GM21447 (cell line): ENCODE results near the gene ATP8A2.
"Not testable (repeated sequence)": the region's sequence is repeated elsewhere in the genome, so short reads cannot be mapped to it uniquely, and the experiment has no call there.

Experiments
- ATAC-seq: cut with Tn5 transposase; IDR thresholded peaks from one replicate; pipeline ENCODE4 v1.9.1; 2021; ENCODE audit not compliant: unreplicated experiment

The ATP8A2 gene

DNA sequence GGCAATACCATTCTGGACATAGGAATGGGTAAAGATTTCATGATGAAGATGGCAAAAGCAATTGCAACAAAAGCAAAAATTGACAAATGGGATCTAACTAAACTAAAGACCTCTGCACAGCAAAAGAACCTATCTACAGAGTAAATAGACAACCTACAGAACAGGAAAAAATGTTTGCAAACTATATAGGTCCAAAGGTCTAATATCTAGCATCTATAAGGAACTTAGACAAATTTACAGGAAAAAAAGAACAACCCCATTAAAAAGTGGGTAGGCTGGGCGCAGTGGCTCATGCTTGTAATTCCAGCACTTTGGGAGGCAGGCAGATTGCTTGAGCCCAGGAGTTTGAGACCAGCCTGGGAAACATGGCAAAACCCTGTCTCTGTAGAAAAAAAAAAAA lies 418.4 kb downstream of the ATP8A2 start:
- not testable (repeated sequence) for ATAC-seq

GRCh38 chr13:25795277-25795676 lies 423.5 kb downstream of the ATP8A2 start:
- ATAC-seq: no peak

DNA sequence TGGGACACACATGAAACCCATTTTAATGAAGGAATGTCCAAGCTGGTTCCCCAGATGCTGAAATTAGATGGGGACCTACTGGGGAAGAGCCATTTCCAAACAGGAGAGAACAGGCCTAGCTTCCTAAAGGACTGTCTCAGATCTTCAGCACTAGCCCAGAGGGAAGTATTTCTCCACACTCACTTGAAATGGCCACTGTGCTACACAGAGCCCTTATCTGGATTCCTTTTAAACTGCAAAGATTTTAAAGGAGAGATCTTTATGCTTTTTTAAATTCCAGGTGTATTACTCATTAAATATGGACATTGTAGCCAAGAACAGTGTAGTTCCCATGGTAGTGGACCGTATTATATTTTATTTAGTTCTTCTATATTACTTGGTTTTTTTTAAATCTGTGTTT lies 424.7 kb downstream of the ATP8A2 start:
- no peak for ATAC-seq

- ATAC-seq: no peak
Measured at GRCh38 chr13:25798998-25799397, 427.2 kb downstream of the ATP8A2 start.

DNA sequence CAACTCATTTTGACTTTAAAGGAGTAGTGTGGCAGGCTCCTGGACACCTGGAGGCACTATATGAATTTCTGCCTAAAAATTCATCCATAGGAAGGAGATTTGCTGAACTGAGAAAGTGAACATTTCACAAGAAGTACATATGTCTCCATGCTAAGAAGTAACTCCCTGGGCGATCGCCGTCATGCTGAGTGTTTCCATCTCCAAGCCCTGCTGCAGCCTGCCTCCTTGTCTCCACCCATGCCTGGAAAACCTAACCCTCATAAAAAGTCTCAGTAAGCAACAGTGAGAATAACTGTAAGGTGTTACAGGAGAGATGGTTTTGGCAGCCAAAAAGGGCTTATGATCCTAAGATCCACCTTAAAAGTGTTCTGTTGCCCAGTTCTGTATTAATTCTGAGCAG lies 428.7 kb downstream of the ATP8A2 start:
- no peak for ATAC-seq

- no peak for ATAC-seq
Measured at GRCh38 chr13:25802579-25802978, 430.8 kb downstream of the ATP8A2 start.

DNA sequence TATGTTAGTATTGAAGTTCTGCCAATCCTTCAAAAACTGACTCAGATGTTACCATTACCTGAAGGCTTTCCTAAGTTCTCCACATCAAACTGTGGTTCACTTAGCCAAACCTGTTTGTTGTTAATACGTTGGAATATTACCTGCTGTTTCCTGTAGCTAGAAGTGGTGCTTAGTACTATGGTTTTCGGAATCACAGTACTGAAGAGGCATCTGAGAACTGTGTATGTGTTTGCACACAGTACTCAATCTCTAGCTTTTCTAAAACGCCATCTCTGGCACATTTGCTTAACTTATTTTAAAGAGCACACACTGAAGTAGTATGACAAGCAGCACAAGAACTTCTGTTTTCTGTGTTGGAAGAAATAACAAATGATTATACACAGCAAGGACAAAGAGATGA lies 431.9 kb downstream of the ATP8A2 start:
- no peak for ATAC-seq

GRCh38 chr13:25806264-25806974 lies 434.6 kb downstream of the ATP8A2 start:
- peak; percentile 81 for ATAC-seq

- ATAC-seq: no peak
Measured at GRCh38 chr13:25807562-25807961, 435.8 kb downstream of the ATP8A2 start.

DNA sequence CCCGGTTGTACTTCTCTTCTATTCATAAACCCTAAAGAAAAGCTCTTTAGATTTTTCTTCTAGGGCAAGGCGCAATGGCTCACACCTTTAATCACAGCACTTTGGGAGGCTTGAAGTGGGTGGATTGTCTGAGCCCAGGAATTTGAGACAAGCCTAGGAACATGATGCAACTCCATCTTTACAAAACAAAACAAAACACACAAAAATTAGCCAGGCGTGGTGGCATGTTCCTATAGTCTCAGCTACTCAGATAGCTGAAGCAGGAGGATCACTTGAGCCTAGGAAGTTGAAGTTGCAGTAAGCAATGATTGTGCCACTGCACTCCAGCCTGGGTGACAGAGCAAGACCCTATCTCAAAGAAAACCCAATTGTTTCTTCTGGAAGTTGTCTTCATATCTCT lies 439.7 kb downstream of the ATP8A2 start:
- no peak for ATAC-seq

DNA sequence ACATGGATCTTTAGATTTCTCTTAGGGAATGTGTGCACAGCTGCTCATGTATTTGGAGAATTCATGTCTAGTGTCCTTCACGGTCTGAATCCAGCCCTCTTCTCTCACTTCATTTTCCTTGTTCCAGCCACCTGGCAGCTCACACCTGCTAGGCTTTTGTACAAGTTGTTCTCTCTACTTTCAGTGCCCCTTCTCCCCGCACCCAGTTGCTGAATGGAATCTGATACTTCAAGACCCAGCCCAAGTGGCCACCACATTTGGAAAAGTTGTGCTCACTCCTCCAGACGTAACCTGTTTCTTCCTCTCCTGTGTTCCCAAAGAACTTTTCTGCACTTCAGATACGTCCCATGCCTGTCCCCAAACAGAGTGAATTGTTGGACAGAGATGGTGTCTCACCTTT lies 444.5 kb downstream of the ATP8A2 start:
- ATAC-seq: no peak

GRCh38 chr13:25819856-25820530 lies 448.2 kb downstream of the ATP8A2 start:
- ATAC-seq: no peak

DNA sequence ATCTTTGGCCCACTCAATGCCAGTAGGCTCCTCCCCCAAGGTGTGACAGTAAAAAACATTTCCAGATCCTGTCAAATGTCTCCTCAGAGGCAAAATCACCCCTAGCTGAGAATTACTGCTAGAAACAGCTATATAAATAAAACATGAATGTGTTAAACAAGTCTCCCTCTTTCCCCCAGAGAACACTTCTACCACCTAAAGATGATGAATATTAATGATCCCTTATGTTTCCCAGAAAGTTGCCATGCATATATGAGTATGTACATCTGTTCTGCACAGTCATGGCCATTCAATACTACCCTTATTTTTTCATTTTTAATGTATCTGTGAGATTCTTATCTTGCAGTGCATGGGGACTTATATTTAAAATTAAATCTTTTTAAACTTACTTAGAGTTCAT lies 450.0 kb downstream of the ATP8A2 start:
- no peak for ATAC-seq

- not testable (repeated sequence) for ATAC-seq
Measured at GRCh38 chr13:25827221-25827620, 455.4 kb downstream of the ATP8A2 start.

GRCh38 chr13:25827831-25828465 lies 456.2 kb downstream of the ATP8A2 start:
- no peak for ATAC-seq

- ATAC-seq: no peak
Measured at GRCh38 chr13:25833761-25834160, 462.0 kb downstream of the ATP8A2 start.

- no peak for ATAC-seq
Measured at GRCh38 chr13:25836574-25837336, 465.0 kb downstream of the ATP8A2 start.

DNA sequence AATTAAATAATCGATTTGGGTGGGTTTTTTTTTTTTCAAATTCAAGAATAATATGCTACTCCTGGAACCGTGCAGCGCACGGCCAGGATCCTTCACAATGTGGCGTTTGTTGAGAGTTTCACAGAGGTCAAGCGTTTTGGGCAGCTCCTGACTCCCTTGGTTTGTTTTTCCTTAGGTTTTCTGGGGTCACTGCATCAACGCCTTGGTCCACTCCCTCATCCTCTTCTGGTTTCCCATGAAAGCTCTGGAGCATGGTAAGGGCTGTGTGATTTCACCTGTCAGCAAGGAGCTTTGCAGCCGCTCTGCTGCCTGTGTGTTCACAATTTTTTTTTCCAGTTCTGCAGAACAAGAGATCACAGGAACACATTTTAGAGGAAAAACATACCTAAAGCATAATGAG lies 467.6 kb downstream of the ATP8A2 start:
- ATAC-seq: no peak

DNA sequence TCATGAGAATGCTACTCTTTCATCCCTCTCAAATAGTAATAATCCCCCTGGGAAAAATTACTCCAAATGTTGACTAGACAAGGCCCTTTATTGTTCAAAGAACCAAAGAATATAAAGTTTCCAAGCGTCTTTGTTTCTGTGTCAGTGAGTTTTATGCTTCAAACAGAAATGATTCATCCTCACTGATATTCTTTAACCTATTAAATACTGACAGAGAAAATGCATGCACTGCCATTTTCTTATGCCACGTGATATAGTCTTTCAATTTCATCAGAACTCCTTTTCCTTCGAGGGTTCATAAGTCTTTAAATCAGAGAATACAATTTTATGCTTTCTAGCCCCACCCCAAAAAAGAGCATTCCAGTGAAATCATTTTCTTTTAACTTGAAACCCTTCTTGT lies 468.5 kb downstream of the ATP8A2 start:
- ATAC-seq: no peak

GRCh38 chr13:25840931-25841330 lies 469.2 kb downstream of the ATP8A2 start:
- ATAC-seq: no peak

GRCh38 chr13:25843692-25844091 lies 471.9 kb downstream of the ATP8A2 start:
- ATAC-seq: no peak
